Ectodermal cell (in vitro differentiated cells): ENCODE measurements around the gene EMC10.

ENCODE experiments used
- H3K27ac ChIP-seq: 2 replicates; pipeline ENCODE4 v1.7.0; 2013; ENCODE audit warnings: mild to moderate bottlenecking, low read depth, low read length; ENCODE audit not compliant: insufficient read depth, poor library complexity, severe bottlenecking
- H3K27me3 ChIP-seq: 2 replicates; pipeline ENCODE4 v1.7.0; 2013; ENCODE audit warnings: mild to moderate bottlenecking, low read length; ENCODE audit not compliant: insufficient read depth, control insufficient read depth, poor library complexity, severe bottlenecking
- H3K36me3 ChIP-seq: one replicate; pipeline ENCODE4 v1.7.0; 2013; ENCODE audit warnings: low read length; ENCODE audit not compliant: control insufficient read depth, insufficient read depth
- H3K4me1 ChIP-seq: one replicate; pipeline ENCODE4 v1.7.0; 2013; ENCODE audit warnings: low read length; ENCODE audit not compliant: control insufficient read depth, insufficient read depth
- H3K4me3 ChIP-seq: 2 replicates; pipeline ENCODE4 v1.7.0; 2013; ENCODE audit warnings: low read depth, low read length, control low read depth; ENCODE audit not compliant: insufficient read depth
- H3K9me3 ChIP-seq: 2 replicates; pipeline ENCODE4 v1.7.0; 2013; ENCODE audit warnings: mild to moderate bottlenecking, low read length, moderate library complexity; ENCODE audit not compliant: control insufficient read depth
- WGBS, 2 experiments: methylation state at CpG; one replicate each; pipeline ENCODE4 v1.1.7; 2013; ENCODE audit warnings: missing lambda C conversion rate in 2 of 2; 5-methylcytosine and 5-hydroxymethylcytosine counted together

EMC10 gene

GRCh38 chr19:50486823-50487515 lies 10.7 kb downstream of the EMC10 start:
- H3K36me3 ChIP-seq: no peaks in the 10 kb centered on the region
- peaks cover 28% of the 10 kb centered on the region for H3K27me3 ChIP-seq
- peaks cover 3% of the 10 kb centered on the region for H3K9me3 ChIP-seq
- no peaks in the 10 kb centered on the region for H3K4me1 ChIP-seq
- 82 to 84% methylated on average over 18 of the region's 18 CpGs for WGBS, 2 experiments
- no peak overlapping the region for H3K27ac ChIP-seq
- no peak overlapping the region for H3K4me3 ChIP-seq

GRCh38 chr19:50488389-50489194 lies 12.3 kb downstream of the EMC10 start:
- Histone ChIP-seq H3K27ac (no peak overlapping the region), H3K27me3 (peaks cover 44% of the 10 kb centered on the region)
- 54 to 55% methylated on average over 13 of the region's 13 CpGs for WGBS, 2 experiments

GRCh38 chr19:50489461-50490011 lies 13.2 kb downstream of the EMC10 start:
- no peak overlapping the region for H3K4me3 ChIP-seq
- H3K9me3 ChIP-seq: peaks cover 3% of the 10 kb centered on the region
- H3K27me3 ChIP-seq: peaks cover 44% of the 10 kb centered on the region
- WGBS, 2 experiments: 52 to 53% methylated on average over 24 of the region's 24 CpGs
- no peaks in the 10 kb centered on the region for H3K36me3 ChIP-seq
- no peaks in the 10 kb centered on the region for H3K4me1 ChIP-seq
- no peak overlapping the region for H3K27ac ChIP-seq

More at GRCh38 chr19:50488389-50489194, 12.3 kb downstream of the EMC10 start:
- Histone ChIP-seq H3K4me3 (no peak overlapping the region), H3K36me3 (no peaks in the 10 kb centered on the region), H3K9me3 (peaks cover 3% of the 10 kb centered on the region), H3K4me1 (no peaks in the 10 kb centered on the region)

GRCh38 chr19:50490411-50490811 lies 14.1 kb downstream of the EMC10 start:
- H3K36me3 ChIP-seq: no peaks in the 10 kb centered on the region
- peaks cover 3% of the 10 kb centered on the region for H3K9me3 ChIP-seq
- no peak overlapping the region for H3K4me3 ChIP-seq
- peaks cover 44% of the 10 kb centered on the region for H3K27me3 ChIP-seq
- WGBS, 2 experiments: 93 to 95% methylated on average over 18 of the region's 18 CpGs
- H3K27ac ChIP-seq: no peak overlapping the region
- no peaks in the 10 kb centered on the region for H3K4me1 ChIP-seq

GRCh38 chr19:50490991-50491472 lies 14.7 kb downstream of the EMC10 start:
- no peak overlapping the region for H3K4me3 ChIP-seq
- H3K4me1 ChIP-seq: no peaks in the 10 kb centered on the region
- peaks cover 3% of the 10 kb centered on the region for H3K9me3 ChIP-seq
- WGBS, 2 experiments: 85 to 86% methylated on average over 26 of the region's 26 CpGs
- H3K27me3 ChIP-seq: peaks cover 44% of the 10 kb centered on the region
- no peak overlapping the region for H3K27ac ChIP-seq
- H3K36me3 ChIP-seq: no peaks in the 10 kb centered on the region

GRCh38 chr19:50492303-50493052 lies 16.2 kb downstream of the EMC10 start:
- WGBS, 2 experiments: 29 to 45% methylated on average over 9 to 12 of the region's 12 CpGs

GRCh38 chr19:50493171-50493570 lies 16.9 kb downstream of the EMC10 start:
- Histone ChIP-seq H3K4me3 (no peak overlapping the region), H3K9me3 (no peaks in the 10 kb centered on the region), H3K27ac (no peak overlapping the region), H3K4me1 (no peaks in the 10 kb centered on the region), H3K27me3 (peaks cover 47% of the 10 kb centered on the region), H3K36me3 (no peaks in the 10 kb centered on the region)
- 65% methylated on average over 8 of the region's 8 CpGs for WGBS, 2 experiments

More at GRCh38 chr19:50492303-50493052, 16.2 kb downstream of the EMC10 start:
- Histone ChIP-seq H3K27ac (no peak overlapping the region), H3K4me3 (no peak overlapping the region), H3K27me3 (peaks cover 43% of the 10 kb centered on the region), H3K9me3 (no peaks in the 10 kb centered on the region), H3K36me3 (no peaks in the 10 kb centered on the region), H3K4me1 (no peaks in the 10 kb centered on the region)

GRCh38 chr19:50494186-50495019 lies 18.1 kb downstream of the EMC10 start:
- Histone ChIP-seq H3K9me3 (no peaks in the 10 kb centered on the region), H3K36me3 (no peaks in the 10 kb centered on the region), H3K4me3 (no peak overlapping the region), H3K27me3 (peaks cover 47% of the 10 kb centered on the region), H3K4me1 (no peaks in the 10 kb centered on the region), H3K27ac (no peak overlapping the region)
- WGBS, 2 experiments: 62 to 71% methylated on average over 6 to 7 of the region's 7 CpGs

GRCh38 chr19:50495020-50495531 lies 18.8 kb downstream of the EMC10 start:
- Histone ChIP-seq H3K9me3 (no peaks in the 10 kb centered on the region), H3K36me3 (no peaks in the 10 kb centered on the region), H3K27me3 (peaks cover 53% of the 10 kb centered on the region), H3K4me1 (peaks cover 5% of the 10 kb centered on the region), H3K27ac (no peak overlapping the region), H3K4me3 (no peak overlapping the region)
- 85 to 90% methylated on average over 5 of the region's 5 CpGs for WGBS, 2 experiments
